Left renal cortex interstitium (tissue), 4 donors: ENCODE data around the gene TAF13. TPM values are rescaled to one million over a fixed set of nuclear protein-coding genes. Genes with fewer than 3 reads are reported as not detected.
"Not testable (repeated sequence)": the region's sequence is repeated elsewhere in the genome, so short reads cannot be mapped to it uniquely, and the experiment has no call there.

ENCODE experiments used
- DNase-seq, 4 donors: peaks; one replicate each; pipeline ENCODE4 v3.0.0-alpha.2; 2013; ENCODE audit warnings: low read depth in 4 of 4, low spot score in 2 of 4, missing footprints in 1 of 4
- polyA plus RNA-seq, 4 donors: library from polyadenylated mRNA; unstranded; fragments of 120-200 nt; gene quantifications; one replicate each; pipeline ENCODE4 v1.2.1, GENCODE V29; 2013; ENCODE audit not compliant: insufficient read length in 4 of 4

TAF13 gene
- polyA plus RNA-seq, 4 donors = 37.4 to 53.3 (median 46.1) TPM

- no peak for DNase-seq
These were observed 25.4 kb downstream of the TAF13 start for GRCh38 chr1:109050228-109050995.

DNA sequence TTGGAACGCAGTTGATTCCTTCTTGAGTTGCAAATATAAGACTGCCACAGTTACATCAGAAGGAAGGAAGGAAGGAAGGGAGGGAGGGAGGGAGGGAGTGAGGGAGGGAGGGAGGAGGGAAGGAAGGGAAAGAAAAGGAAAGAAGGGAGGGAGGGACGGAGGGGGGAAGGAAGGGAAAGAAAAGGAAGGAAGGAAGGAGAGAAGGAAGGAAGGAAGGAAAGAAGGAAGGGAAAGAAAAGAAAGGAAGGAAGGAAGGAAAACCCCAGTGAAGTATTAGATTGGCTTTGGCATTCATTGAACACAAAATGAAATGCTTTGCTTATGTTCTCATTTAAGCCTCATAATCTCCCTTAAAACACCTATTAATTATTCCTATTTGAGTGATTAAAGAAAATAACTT, 27.5 kb downstream of the TAF13 start:
- no peak for DNase-seq

DNA sequence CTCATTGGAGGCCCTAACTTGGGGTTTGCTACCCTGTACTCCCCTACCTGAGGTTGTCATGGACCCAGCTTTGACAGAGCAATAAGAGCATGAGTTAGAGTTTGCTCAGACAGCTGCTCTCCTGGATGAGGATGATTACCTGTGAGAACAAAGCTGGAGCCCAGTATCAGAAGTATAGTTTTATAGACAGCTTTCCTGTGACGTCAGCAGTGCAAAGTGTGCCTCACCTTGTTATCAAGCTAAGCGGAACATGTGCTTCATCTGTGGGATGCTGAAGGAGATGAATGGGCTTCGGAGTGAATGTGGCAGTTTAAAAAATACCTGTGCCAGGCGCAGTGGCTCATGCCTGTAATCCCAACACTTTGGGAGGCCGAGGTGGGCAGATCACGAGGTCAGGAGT, 28.5 kb downstream of the TAF13 start:
- DNase-seq = no peak

DNA sequence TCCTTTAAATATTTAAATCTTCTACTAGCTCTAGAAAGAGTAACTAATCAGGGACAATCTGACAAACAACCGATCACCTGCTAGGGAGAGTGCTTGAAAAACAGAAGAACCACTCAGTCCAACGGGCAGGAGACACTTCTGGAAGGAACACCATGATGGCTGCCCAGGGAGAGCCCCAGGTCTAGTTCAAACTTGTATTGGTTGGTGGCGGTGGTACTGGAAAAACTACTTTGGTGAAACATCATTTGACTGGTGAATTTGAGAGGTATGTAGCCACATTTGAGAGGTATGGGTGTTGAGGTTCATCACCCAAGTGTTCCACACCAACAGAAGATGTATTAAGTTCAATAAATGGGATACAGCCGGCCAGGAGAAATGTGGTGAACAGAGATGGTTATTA, 29.1 kb downstream of the TAF13 start:
- no peak for DNase-seq

DNA sequence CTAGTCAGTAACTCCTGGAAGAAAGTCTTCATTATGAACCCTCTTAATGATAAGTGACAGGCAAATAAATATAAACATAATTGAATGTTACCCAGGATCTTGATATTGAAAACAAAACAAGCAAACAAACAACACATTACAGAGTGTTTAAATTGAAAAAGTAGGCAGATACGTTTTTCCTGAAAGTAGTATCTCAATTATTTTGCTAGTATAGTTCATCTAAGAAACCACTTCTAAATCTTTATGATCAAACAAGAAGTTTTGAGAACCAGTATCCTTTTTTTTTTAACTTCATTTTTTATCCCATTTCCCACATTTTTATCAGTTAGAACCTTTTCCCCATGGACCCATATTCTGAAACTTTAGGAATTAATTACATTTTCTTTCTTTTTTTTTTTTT, 30.2 kb downstream of the TAF13 start:
- no peak for DNase-seq

DNA sequence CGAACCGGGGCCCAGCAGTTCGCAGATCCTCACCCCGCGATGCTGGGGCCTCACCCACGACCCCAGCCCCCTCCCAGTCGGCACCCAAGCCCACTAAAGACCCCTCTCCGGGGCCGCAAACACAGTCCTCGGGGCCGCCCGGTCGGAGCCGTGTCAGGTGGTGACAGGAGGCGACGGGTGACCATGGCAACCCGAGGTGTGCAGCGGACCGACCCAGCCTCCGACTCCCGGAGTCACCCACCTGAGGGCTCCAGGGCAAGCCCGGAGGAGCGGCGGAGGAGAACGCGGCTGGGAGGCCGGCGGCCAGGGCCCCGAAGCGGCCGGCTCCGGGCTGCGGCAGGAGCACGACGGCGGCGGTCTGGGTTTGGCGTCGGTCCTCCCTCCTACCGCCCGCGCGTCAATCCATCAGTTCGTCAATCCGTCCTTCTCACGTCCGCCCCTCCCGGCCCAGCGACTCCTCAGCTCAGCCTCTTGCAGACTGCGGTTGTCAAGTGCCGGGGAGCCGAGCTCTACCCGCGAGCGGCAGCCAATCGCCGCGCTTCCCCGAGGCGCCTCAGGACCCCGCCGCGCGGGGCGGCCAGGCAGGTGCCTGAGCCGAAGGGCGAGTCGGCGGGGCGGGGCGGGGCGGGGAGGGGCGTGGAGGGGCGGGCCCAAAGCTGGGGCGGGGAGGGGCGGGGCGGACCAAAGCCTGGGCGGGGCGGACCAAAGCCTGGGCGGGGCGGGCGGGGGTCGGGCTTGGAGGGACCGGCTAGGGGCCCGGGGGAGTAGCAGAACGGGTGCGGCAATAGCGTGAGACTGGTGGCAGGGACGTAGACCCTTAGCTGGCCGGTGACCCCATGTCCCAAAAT, 34.0 kb downstream of the TAF13 start, which contains the start of gene WDR47:
TSS of gene WDR47 (minus strand) at position 482 of the 848 bp plus-strand sequence. CDS start 18,590 bp downstream, outside the sequence.
- DNase-seq = peak in 3 of 4 donors; percentile 73 to 84 (median 76)

GRCh38 chr1:109040989-109041620, 34.7 kb downstream of the TAF13 start:
- no peak for DNase-seq

- DNase-seq = no peak
These were observed 35.2 kb downstream of the TAF13 start for GRCh38 chr1:109040627-109040988.

DNA sequence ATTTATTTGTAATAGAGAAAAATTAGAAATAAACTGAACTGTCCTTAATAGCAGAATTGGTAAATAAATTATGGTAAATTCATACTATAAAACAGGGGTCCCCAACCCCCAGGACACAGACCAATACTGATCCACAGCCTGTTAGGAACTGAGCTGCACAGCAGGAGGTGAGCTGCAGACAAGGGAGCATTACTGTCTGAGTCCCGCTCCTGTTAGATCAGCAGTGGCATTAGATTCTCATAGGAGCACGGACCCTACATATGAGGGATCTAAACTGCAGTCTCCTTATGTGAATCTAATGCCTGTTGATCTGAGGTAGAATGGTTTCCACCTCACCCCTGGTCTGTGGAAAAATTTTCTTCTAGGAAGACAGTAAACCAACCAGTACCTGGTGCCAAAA, 41.4 kb downstream of the TAF13 start:
- no peak for DNase-seq

- not testable (repeated sequence) for DNase-seq
These were observed 46.3 kb downstream of the TAF13 start for GRCh38 chr1:109029493-109029892.

GRCh38 chr1:109027841-109028240, 48.0 kb downstream of the TAF13 start:
- no peak for DNase-seq

DNA sequence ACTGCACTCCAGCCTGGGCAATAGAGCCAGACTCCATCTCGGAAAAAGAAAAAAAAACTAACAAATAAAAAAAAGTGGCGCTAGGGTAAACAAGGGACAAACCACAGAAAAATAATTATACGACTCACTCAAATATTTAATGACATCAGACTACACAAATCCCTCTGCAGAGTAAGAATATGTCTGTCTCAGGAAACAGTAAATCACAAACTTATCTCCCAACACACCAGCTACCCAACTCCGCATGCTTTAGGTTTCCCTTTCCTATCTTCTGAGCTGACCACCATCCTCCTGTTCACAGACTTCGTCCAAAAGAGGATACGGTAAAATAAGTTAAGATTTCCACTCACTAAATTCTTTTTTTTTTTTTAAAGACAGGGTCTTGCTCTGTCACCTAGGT, 50.1 kb downstream of the TAF13 start:
- DNase-seq = no peak

DNA sequence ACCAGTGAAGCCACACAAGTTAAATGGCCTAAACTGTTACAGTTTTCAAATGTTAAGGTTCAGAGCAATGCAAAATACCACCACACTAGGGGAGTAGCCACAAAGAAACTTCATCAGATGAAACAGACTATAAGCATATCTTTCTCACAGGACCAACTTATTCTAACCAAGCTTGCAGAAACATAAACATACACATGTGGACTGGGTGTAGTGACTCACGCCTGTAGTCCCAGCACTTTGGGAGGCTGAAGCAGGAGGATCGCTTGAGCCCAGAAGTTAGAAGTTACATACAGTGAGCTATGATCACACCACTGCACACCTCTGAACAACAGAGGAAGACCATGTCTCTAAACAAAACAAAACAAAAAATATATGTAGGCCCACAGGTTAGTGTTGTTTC, 51.2 kb downstream of the TAF13 start:
- no peak for DNase-seq

DNA sequence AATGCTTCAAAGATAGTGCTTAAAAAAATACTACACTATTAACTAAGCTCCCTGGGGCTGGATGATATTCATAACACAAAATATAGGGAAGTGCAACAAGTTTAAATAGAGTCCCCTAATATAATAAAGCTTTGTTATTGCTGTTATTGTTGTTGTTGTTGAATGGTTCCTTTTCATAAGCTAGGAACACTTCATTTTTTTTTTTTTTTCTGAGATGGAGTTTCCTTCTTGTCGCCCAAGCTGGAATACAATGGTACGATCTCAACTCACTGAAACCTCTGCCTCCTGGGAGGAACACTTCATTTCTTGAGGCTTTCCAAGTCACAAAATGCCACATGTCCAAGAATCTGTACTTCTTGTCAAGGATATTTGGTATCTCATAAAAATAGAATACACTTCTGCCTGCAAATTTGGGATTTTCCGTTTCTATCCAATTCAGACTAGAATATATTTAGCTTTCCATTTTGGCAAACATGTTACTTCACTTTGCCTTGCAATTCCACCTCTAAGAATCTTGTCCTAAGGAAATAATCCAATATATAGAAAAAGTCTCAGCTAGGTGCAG, 55.0 kb downstream of the TAF13 start:
- no peak for DNase-seq

- not testable (repeated sequence) for DNase-seq
These were observed 58.1 kb downstream of the TAF13 start for GRCh38 chr1:109017719-109018118.

- no peak for DNase-seq
These were observed 58.7 kb downstream of the TAF13 start for GRCh38 chr1:109017134-109017533.

Other genes starting within 250 kb of the TAF13 start
- not detected for gene AKNAD1, start 218.9 kb downstream of the TAF13 start, polyA plus RNA-seq
- 10 to 100 TPM; 17.1 to 20.2 (median 18.5) TPM for gene GPSM2, start 199.0 kb downstream of the TAF13 start, polyA plus RNA-seq
- 10 to 100 TPM; 33.3 to 42.1 (median 37.8) TPM for gene CLCC1, start 112.5 kb downstream of the TAF13 start, polyA plus RNA-seq
- 10 to 100 TPM; 12.2 to 14.6 (median 13.9) TPM for gene WDR47, start 33.9 kb downstream of the TAF13 start, polyA plus RNA-seq
- 10 to 100 TPM; 34.6 to 45.0 (median 39.0) TPM for gene TMEM167B, start 14.8 kb upstream of the TAF13 start, polyA plus RNA-seq
- 1 to 10 TPM; 1.2 to 2.1 (median 1.8) TPM for gene ELAPOR1, start 38.1 kb upstream of the TAF13 start, polyA plus RNA-seq
- gene SARS1, start 137.9 kb upstream of the TAF13 start, polyA plus RNA-seq = 100 to 1,000 TPM; 125 to 152 (median 131) TPM
- gene CELSR2, start 173.5 kb upstream of the TAF13 start, polyA plus RNA-seq = 10 to 100 TPM; 23.6 to 46.9 (median 32.9) TPM
- gene PSRC1, start 207.1 kb upstream of the TAF13 start, polyA plus RNA-seq = 10 to 100 TPM; 22.2 to 29.6 (median 27.6) TPM
- gene MYBPHL, start 231.0 kb upstream of the TAF13 start, polyA plus RNA-seq = under 1 TPM in 2 of 4 donors, not detected in 2; 0.09 to 0.30 TPM